Neutrophil (primary cell): ENCODE measurements around the gene USH2A.

ENCODE experiments used
- H3K27ac ChIP-seq: fragments of 200-600 bp; sonication (generic); 2 replicates; pipeline ENCODE4 v1.5.1; 2016; ENCODE audit warnings: mild to moderate bottlenecking, moderate library complexity
- H3K27me3 ChIP-seq: fragments of 200-600 bp; sonication (generic); 2 replicates; pipeline ENCODE4 v1.6.0; 2016; ENCODE audit warnings: mild to moderate bottlenecking
- H3K36me3 ChIP-seq: fragments of 200-600 bp; sonication (generic); 2 replicates; pipeline ENCODE4 v1.5.1; 2017
- H3K4me1 ChIP-seq, 2 experiments: fragments of 200-600 bp in 1 of 2; sonication (generic) in 1 of 2; 1 replicate in 1 of 2; 2 replicates in 1 of 2; pipeline versions ENCODE4 v1.5.1 to v1.6.1; 2013 to 2016; ENCODE audit warnings: low read depth in 1 of 2, low read length in 1 of 2, mild to moderate bottlenecking in 1 of 2, moderate library complexity in 1 of 2; ENCODE audit not compliant: control insufficient read depth in 1 of 2, insufficient read depth in 1 of 2
- H3K4me3 ChIP-seq, 2 experiments: fragments of 200-600 bp in 1 of 2; sonication (generic) in 1 of 2; 1 replicate in 1 of 2; 2 replicates in 1 of 2; pipeline ENCODE4 v1.5.1; 2013 to 2016; ENCODE audit warnings: low read depth in 1 of 2, low read length in 1 of 2, mild to moderate bottlenecking in 1 of 2, moderate library complexity in 1 of 2
- H3K9me3 ChIP-seq: fragments of 200-600 bp; sonication (generic); 2 replicates; pipeline ENCODE4 v1.5.1; 2016
- TF ChIP-seq, protein P1 (sequence below): fragments of 200-600 bp; sonication (generic); IDR thresholded peaks from 2 replicates; pipeline ENCODE4 v1.5.1; 2016; ENCODE audit warnings: antibody characterized with exemption

USH2A gene

GRCh38 chr1:216314379-216315095 is 108.7 kb downstream of the USH2A start:
- H3K4me3 ChIP-seq: no peak overlapping the region
- no peak overlapping the region for H3K27ac ChIP-seq
- H3K27me3 ChIP-seq: no peaks in the 10 kb centered on the region
- TF ChIP-seq, protein P1, sequence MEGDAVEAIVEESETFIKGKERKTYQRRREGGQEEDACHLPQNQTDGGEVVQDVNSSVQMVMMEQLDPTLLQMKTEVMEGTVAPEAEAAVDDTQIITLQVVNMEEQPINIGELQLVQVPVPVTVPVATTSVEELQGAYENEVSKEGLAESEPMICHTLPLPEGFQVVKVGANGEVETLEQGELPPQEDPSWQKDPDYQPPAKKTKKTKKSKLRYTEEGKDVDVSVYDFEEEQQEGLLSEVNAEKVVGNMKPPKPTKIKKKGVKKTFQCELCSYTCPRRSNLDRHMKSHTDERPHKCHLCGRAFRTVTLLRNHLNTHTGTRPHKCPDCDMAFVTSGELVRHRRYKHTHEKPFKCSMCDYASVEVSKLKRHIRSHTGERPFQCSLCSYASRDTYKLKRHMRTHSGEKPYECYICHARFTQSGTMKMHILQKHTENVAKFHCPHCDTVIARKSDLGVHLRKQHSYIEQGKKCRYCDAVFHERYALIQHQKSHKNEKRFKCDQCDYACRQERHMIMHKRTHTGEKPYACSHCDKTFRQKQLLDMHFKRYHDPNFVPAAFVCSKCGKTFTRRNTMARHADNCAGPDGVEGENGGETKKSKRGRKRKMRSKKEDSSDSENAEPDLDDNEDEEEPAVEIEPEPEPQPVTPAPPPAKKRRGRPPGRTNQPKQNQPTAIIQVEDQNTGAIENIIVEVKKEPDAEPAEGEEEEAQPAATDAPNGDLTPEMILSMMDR: no peak
- no peaks in the 10 kb centered on the region for H3K36me3 ChIP-seq
- no peaks in the 10 kb centered on the region for H3K4me1 ChIP-seq
- no peaks in the 10 kb centered on the region for H3K9me3 ChIP-seq

- Histone ChIP-seq H3K27me3 (no peaks in the 10 kb centered on the region), H3K27ac (no peak overlapping the region), H3K9me3 (no peaks in the 10 kb centered on the region), H3K4me1 (no peaks in the 10 kb centered on the region), H3K4me3 (no peak overlapping the region), H3K36me3 (no peaks in the 10 kb centered on the region)
- TF ChIP-seq, protein P1: no peak
Observed at GRCh38 chr1:216310776-216311175, 112.5 kb downstream of the USH2A start.

DNA sequence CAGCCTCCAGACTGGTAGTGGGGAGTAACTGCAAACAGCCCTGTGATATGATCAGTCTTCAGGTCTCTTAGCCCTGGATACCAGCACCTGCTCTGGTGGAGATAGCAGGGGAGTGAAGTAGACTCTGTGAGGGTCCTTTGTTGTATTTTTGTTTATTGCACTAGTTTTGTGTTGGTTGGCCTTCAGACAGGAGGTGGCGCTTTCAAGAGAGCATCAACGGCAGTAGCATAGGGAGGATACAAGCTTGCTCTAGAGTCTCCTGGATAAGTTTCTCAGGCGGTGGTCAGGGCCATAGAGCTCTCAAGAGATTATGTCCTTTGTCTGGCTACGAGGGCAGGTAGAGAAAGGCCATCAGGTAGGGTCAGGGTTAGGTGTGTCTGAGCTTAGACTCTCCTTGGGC is 116.4 kb downstream of the USH2A start:
- Histone ChIP-seq H3K27me3 (no peaks in the 10 kb centered on the region), H3K4me3 (no peak overlapping the region), H3K27ac (no peak overlapping the region), H3K9me3 (no peaks in the 10 kb centered on the region), H3K36me3 (no peaks in the 10 kb centered on the region), H3K4me1 (no peaks in the 10 kb centered on the region)
- TF ChIP-seq, protein P1: no peak

GRCh38 chr1:216303690-216304089 is 119.6 kb downstream of the USH2A start:
- Histone ChIP-seq H3K36me3 (no peaks in the 10 kb centered on the region), H3K9me3 (no peaks in the 10 kb centered on the region), H3K27me3 (no peaks in the 10 kb centered on the region), H3K4me1 (no peaks in the 10 kb centered on the region), H3K4me3 (no peak overlapping the region), H3K27ac (no peak overlapping the region)
- TF ChIP-seq, protein P1: no peak

DNA sequence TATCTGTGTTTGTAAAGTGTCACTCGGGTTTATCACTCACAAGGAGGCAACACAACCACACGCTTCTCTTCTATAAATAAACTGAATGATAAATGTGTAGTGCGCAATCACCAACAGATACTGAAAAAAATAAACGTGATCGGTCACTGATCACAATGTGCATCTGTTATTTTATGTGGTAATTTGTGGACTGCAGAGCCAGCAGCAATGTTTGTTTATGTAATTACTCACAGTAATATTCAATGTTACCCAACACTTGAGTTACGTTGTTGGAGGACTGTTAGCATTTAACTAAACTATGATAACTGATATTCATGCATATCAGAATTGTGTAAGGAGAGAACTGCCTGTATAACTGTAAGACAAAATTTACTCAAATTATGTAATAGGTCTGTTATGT is 129.6 kb downstream of the USH2A start:
- H3K4me3 ChIP-seq: no peak overlapping the region
- TF ChIP-seq, protein P1: no peak
- no peak overlapping the region for H3K27ac ChIP-seq
- no peaks in the 10 kb centered on the region for H3K4me1 ChIP-seq
- no peaks in the 10 kb centered on the region for H3K27me3 ChIP-seq
- H3K36me3 ChIP-seq: no peaks in the 10 kb centered on the region
- H3K9me3 ChIP-seq: no peaks in the 10 kb centered on the region
